Stimulated activated CD8-positive, alpha-beta memory T cell treated with anti-CD3 and anti-CD28 coated beads, Interleukin-15, amount 100 ng/mL, for 48 hours (primary cell): Measurements from ENCODE around the gene LHX4.
A peak's percentile ranks its signal among the peaks of the same experiment; 100 is the strongest.

Experiments used
- DNase-seq, 2 donors: peaks; one replicate each; pipeline ENCODE4 v3.0.0-alpha.2; 2020; ENCODE audit warnings: low read depth in 2 of 2

LHX4 gene

DNA sequence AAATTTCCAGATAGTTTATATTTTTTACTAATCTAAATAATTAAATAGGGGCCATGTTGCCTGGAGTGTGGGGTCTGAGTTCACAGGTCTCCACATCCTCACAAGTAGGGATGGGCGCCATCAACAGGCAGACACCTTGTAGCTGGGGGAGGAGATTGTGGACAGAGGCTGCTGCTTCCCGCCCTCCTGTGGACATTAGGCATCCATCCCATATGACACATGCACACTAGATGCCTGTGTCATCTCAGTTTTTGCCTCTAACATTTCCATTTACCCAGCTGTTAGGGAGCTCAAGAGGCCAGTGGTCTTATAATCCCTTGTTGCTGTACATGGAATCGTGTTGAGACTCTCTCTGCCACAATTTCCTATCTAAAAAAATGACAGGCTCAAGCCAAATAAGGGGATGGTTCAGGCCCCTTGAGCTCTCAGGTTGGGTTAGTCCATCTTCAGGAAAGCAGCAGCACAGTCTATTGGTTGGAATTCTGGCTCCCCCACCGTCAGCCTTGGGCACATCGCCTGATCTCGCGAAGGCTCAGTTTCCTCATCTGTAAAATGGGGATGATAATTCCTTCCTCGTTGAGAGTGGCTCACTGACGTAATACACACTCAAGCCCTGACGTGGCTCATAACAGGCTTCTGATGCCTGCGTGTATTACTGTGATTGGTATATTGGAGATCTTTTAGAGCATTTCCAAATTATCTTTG lies 13.6 kb downstream of the LHX4 start:
- DNase-seq: no peak

DNA sequence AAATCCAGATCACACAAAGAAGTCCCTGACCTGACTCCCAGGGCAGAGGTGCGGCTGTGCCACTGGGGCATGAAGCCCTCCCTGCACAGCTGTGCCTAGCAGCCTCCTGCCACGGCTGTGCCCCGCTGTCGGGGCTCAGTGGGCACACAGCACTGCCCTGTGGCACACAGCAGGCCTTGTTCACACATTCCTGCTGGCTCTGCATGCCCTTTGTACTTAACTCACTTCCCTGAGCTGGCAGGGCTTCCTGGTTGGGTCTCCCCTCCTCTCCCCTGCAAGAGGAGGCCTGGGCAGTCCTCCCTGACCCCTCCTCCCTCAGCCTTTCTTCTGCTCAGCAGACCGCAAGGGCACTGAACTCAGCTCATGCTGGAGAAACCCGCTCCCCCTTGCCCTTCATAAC lies 14.8 kb downstream of the LHX4 start:
- no peak for DNase-seq

DNA sequence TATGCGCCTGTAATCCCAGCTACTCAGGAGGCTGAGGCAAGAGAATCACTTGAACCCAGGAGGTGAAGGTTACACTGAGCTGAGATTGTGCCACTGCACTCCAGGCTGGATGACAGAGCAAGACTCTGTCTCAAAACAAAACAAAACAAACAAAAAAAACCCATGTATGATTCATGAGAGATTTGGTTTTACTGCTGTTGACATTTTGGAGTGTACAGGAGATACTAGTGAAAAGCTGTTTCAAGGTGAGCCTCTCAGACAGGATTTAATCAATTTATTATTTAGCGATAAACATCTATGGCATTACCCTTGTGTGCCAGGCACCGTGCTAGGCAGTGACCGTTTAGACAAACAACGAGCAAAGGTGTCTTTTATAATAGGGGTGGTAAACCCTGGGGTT lies 16.5 kb downstream of the LHX4 start:
- no peak for DNase-seq

DNA sequence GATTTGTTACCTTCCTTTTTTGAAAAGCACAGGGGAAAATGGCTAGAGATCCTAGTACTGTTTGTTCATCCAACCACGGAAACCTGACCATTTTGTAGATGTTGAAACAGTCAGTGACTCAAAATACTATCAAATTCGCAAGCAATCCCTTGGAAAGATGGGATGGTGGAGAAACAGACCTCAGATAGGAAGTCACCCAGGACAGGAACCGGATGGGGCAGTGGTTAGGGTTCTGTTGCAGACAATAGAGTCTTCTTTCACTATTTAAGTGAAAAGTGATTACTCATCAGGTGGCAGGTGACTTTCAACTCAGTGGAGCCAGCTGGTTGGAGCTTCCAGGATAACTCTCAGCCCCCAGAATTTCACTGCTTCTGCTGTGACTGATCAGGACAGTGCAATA lies 17.0 kb downstream of the LHX4 start:
- DNase-seq: no peak

DNA sequence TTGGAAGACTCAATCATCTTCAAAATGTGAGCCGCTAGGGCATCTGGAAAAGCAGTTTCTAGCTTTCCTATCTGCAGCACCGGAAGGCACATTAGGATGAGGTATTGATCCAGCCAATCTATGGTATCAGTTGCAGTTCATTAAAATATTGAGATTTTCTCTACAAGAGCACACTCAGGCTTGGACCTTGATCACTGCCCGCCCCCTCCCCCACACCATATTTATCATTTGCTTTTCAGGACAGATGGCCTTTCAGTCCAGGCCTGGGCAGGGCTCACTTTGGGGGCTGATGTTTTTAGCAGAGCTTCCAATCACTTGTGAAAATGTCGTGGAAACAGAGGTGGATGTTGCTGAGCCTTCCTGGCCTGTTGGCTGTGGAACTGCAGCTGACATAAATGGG lies 17.5 kb downstream of the LHX4 start:
- DNase-seq: no peak

DNA sequence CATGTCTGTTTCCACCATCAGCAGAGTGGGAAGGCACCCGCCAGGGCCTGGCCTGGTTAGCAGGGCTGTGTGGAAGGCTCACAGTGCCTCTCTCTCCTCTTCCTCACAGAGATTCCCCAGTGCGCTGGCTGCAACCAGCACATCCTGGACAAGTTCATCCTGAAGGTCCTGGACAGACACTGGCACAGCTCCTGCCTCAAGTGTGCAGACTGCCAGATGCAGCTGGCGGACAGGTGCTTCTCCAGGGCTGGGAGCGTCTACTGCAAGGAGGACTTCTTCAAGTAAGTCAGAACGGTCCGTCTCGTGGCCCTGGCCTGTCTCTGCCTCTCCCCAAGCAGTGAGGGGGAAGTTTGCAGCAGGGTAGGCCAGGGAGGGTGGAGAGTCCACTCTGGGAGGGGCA lies 18.1 kb downstream of the LHX4 start:
- no peak for DNase-seq

DNA sequence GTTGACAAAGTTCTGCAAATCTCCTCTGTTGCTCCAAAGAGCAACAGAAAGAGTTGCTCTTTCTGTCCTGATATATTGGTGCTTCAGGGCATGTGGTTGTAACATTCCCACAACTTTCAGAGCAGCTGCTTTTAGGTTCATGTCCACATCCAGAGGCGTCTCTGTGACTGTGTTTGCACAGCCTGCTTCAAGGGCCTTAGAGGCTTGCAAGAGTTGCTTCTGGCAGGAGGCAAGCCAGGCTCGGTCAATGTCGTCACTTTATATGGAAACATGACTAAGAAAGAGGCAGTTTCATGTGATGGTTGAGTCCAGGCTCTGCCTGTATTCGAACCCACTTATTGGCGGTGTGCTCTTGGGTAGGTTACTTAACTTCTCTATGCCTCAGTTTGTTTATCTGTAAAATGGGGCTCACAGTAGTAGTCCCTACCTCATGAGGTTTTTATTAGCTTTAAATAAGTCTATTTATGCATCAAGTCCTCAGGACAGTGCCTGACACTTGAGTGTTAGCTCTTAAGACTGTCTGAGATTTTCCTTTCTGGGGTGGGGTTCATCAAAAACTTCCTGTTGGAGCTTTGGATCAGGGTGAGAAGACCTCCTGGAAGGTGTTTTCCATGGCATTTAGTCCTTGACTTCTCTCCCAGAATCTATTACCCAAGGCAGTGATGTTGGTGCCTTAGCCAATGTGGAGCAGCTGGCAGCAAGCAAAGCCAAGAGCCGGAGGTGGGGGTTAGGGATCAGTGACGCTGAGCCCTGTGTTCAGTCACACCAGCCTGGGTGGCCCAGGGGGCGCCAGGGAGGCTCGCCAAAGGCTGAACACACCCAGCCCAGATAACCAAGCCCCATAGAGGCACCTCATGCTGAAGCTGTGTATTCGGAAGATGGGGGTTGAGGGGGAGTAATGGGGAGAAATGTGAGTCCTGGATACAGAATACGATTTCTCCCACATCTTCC lies 18.9 kb downstream of the LHX4 start:
- DNase-seq: no peak

DNA sequence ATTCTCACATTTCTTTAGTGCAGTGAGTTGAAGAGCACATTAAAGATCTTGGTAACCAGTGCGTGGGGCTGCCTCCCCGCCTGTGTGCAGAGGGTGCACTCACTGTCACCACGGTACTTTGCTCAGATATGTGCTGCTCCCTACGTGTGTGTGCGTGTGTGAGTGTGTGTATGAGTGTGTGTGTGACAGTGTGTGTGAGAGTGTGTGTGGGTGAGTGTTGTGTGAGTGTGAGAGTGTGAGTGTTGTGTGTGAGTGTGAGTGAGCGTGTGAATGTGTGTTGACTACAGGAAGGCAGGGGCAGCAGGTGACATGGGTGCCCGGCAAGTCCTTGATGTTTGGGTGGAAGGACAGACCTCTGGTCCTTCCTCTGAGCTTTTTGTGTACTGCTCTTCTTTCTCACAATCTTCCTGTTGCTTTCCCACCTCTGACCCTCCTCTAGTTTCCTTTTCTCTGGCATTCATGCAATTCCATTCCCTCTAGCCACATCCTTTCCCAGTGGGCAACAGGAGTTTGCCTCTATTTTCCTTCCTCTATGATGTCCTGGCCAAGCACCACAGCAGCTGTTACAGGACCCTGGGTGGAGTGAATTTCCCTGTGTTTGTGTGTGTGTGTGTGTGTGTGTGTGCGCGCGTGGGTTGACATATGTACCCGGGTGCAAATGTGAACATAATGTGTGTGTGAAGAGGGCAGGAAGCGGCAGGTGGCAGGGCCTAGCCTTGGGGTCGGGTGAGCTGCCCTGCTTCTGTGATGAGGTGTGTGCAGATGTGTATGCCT lies 19.8 kb downstream of the LHX4 start:
- no peak for DNase-seq

DNA sequence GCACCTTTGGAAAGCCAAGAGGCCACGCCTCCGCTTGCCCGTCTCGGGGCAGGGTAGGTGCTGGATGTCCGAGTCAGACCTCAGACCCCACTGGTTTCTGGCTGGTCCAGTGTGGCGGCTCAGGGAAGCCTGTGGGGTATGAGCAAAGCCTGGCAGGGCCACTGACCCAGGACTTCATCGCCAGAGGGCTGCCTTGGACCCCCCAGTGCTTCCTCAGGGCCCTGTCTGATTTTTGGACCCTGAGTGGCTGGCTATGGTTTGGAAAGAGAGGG lies 20.4 kb downstream of the LHX4 start:
- DNase-seq: no peak

DNA sequence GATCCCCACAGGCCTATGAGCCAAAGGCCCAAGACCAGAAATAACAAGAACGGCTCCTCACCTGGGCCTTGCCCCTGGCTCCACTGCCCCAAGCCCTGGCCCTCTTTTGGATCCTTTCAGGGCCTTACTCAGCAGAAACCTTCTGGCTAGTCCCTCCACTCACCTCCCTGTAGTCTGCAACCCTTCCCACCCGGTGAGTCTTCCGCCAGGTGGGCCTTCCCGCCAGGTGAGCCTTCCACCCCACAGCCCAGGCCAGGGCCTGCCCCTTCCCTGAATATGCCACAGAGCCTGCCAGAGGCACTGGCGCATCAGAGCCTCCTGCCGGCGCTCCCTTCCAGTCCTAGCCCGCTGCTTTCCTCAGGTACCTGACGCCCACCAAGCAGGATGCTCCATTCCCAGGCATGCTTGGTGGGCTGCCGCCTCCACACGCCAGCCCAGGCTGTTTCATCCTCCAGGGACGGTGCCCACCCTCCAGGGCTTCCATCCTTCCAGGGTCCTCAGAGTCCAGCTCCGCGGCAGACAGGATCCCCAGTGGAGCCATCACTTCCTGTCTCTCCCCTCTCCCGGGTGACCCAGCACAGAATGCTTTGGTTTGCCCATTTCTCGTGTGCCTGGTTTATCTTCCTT lies 20.9 kb downstream of the LHX4 start:
- no peak for DNase-seq

DNA sequence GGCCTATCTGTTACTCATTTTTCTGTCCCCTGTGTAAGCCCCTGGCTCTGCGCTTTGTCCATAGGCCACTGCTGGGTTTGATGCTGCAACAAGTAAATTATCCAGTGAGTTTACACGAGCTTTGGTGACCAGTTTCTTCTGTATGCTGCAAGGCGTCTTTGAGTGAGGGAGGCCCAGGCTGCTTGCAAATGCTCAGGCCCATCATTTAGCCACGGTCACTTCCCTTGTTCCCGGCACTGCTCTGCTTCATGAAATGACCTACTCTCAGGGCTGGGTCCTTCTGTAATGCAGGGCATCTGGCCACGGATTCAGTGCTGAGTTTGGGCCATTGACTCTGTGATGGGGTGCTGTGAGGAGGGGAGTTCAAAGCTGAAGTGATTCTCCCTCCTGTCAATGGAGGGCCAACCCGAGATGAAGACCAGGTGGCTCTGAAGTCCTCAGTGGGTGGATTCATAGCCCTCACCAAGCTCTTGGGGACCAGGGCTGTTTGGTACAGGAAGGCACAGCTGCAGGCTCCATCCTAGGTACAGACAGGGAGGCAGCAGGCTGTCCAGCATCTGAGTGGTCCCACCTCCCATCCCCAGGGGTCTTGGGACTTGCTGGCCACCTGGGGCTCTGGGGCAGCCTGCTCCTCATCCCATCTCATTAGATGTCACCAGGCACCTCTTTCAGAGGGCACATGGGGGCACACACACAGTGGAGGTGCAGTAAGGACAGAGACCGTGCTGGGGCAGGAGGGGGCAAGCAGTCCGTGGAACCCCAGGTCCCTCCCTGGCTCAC lies 21.7 kb downstream of the LHX4 start:
- no peak for DNase-seq

DNA sequence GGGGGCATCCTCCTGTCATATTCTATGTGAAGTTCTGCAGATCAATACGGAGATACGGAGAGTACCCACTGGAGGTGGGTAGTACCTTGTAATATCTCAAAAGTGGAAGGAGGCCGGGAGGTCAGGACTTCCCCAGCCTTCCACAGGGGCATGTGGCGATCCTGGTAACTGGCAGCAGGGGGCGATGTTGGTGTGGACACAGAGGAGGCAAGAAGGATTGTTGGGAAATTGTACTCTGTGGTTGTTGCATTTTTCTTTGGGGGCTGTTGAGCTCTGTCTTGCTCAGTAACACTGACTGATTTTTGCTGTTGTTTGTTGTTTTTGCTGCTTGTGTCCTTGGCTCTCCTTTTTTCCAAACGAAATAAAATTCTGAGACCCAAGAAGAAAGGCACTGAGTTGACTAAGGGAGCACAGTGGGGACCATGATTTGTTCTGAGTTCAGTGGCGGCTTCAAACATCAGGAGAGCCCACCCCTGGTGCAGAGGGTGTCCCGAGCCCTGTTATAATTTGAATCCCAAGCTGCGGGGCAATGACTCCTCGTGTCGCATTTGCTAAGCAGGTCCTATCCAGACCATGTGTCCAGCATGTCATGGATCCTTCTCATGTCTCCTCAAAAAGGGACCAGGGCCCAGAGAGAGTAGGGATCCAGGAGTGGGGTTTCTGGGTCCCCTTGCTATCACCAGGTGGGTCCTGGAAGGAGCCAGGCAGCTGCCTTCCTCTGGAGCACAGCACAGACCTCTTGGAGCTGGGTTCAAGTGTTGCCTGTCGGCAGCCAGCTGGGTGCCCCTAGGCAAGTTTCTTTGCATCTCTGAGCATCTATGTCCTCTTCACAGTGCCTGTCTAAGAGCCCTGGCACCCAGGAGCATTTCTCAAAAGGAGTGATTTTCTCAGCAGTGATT lies 22.8 kb downstream of the LHX4 start:
- peak; percentile 53 to 54 for DNase-seq

DNA sequence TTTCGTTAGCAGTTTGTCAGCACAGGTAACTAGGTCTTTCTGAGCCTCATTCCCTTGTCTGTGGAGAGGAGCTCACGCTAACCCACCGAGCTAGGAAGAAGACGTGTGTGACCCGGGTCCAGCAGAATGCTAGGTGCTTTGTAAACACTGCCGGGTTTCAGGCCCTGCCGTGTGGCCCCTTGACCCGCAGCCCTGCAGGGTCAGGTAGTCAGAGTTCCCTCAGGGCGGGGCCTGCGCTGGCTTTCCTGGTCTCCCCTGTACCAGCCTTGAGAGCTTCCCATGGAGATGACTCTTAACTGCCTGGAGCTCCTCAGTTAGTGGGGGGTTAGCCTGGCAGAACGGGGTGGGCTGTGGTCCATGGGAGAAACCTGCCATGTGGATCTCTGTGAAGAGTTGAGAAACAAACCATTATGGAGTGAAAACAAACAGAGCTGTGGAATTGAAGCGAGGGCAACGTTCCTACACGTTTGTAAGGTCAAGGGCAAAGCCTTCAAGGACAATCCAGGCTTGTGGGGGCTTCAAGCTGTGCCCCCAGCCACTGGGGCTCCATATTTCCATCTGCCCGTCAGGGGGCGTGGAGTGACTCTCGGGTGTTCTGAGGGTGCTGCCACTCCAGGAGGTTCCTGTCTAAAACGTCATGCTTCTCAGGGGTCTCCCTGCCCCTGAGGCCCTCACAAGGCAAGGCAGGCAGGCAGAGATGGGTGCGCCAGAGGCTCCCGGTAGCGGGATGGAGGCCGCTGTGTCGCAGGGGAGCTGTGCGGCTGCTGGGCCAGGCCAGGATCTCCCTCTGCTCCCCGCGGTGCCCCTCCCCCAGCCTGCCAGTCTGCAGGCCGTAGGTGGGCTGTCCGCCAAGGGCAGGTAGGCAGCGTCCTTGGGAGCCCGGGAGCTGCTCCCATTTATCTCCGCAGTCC lies 23.8 kb downstream of the LHX4 start:
- no peak for DNase-seq

DNA sequence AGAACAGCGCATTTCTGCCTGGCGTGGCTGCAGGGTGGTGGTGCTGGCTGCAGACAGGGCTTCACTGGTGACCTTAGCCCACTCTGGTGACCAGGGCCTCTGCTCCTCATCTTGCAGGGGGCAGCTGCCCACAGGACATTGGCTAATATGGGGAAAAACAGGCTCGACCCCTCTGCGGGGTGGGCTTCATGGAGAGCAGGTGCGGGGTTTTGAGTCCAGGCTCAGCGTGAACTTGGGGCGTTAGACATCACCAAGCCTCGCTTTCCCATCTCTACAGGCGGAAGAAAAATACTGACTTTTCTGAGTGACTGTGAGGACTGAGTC lies 24.4 kb downstream of the LHX4 start:
- DNase-seq: no peak

DNA sequence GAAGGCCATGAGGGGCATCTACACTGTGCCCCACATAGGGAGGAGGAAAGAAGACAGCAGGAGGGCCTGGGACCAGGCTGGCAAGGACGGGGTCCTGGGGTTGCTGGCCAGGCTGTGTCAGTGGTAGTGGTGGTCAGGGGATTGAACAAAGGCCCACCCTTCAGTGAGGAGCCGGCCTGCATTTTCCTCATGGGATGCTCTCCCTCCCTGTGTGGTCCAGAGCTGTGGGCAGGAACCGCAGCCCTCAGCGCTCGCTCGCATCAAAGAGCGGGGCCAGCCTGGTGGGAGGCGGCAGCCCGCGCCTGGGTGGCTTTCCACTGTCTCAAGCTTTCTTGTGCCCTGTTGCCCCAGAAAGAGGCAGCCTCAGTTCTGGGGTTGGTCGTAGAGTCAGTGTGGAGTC lies 24.8 kb downstream of the LHX4 start:
- no peak for DNase-seq

DNA sequence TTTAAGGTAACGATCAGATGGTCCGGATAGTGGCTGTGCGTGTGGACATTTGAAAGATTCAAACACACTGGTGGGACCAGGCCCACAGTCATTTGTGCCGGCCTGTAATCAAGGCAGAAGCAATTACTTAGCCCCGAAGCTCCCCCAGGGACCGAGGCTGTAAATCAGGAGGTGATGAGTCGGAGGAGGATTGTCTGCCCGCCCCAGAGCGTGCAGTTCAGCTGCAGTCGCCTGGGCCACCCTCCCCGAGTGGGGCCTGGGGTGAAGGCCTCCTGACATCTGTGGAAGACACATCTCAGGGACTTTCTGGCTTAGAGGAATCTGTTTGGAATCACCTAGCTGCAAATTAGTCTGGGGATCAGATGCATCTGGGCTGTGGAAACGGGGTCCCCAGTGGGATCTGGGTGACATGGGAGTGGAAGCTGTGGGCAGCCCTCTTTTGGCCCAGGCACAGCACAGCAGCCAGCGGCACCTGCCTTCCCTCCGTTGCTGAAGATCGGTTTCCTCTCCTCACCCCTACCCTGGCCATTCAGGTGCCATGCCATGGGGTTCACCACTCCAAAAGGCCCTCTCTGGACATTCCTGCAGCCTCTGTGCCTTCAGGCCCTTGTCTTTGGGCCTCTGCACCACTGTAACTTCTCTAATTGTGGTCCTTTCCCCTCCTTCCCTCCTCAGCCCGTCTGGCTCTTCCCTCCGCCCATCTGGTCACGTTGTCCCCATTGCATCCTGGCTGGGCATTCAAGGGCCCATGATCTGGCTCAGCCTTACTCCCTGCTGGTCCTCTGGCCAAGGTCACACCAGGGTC lies 25.7 kb downstream of the LHX4 start:
- DNase-seq: no peak

DNA sequence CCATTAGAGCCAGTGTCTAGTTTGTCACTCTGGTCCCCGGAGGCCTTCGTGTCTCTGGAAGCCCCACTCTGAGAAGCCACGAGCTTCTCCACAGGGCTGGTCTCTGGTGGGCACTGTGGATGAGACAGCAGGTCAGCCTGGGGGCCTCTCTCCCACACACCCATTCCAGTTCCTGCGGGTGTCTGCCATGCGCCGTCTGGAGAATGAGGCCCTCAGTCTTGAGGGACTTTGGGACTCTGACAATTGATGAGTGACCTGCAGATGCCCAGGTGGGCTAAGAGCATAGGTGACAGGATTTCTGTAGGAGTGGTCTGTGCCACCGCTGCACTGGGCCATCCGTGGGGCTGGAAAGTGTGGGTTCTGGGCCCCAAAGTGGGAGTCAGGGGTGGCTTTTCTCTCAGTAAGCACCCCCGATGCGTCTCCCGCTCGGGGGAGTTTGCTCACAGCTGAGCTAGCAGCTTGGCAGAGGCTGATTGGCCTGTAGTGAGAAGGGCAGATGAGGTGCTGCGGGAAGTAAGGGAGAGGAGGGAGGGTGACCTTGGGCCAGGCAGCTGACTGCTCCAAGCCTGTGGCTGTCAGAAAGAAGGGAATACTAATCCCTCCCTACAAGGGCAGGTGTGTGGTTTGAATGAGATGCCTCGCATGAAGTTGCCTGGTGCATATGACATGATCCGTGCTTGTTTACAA lies 26.4 kb downstream of the LHX4 start:
- DNase-seq: no peak

DNA sequence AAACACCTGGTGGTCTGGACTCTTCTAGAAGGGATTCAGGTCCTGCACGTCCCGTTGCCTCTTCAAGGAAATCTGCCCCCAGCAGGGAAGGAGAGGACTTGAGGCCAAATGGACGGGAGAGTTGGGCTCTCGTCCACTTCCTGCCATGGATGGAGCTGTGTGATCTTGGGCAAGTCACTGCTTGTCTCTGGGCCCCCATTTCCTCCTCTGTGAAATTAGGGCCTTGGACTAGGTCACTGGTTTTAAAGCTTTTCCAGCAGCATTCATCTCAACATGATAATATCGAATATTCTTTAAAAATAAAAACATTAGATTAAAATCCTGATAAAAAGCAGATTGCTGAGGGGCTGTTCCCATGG lies 26.9 kb downstream of the LHX4 start:
- no peak for DNase-seq
